ENCODE results near the gene TLX2. TPM values are rescaled to one million over a fixed set of nuclear protein-coding genes. Genes with fewer than 3 reads are reported as not detected.
"Not testable (repeated sequence)": the region's sequence is repeated elsewhere in the genome, so short reads cannot be mapped to it uniquely, and the experiment has no call there.

Gene TLX2
- total RNA-seq, 1 experiment from 2014 or later: 0.68 TPM

DNA sequence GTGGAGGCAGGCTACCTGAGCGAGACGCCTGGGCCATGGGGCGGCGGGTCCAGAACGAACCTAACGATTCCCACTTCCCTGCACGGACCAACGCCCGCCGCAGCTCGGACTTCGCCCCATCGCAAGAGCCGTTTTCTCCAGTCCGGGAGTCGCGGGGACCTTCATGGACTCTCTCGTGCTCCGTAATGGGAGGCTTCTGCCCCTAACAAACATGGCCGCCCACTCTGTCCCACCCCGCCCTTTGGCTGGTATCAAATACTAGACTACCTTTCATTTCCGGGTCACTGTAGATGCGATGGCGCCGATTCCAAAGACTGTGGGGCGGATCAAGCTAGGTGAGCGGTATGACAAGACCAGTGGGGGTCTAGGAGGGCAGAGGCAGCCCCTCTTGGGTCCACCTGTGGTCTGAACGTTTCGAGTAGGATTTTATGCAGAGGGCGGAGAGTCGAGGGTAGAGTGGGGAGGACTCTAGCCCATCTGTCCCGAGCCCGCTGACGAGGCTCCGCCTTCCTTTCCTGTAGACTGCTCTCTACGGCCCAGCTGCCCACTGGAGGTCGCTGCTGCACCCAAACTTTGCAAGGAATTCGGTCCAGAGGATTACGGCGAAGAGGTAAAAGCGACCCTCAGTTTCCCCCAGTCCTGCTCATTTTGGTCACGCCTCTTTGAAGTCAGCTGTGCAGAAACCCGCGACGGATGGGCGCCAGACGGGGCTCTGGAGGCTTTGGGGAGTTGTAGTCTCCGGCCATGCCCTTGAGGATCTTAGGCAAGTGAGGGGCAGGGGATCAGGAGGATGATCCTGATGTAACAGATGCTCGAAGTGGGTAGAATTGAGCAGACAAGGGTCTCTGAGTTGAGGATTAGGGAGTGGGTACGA, 31.2 kb upstream of the TLX2 start, which contains the start of the genes CCDC142 and TTC31:
Gene CCDC142, minus strand, starts transcription at position 198 of the 874 bp plus-strand sequence. Its CDS starts 161 bp downstream, at position 37.
Gene TTC31, plus strand, starts transcription at position 281 of the 874 bp plus-strand sequence. Its CDS starts 15 bp downstream, at position 296.
- peak; percentile 89 to 95 for TF ChIP-seq CTCF (IDR thresholded peaks at IDR 0.05; ENCODE audit: insufficient read depth in 1 of 2, low read depth in 1 of 2, low read length in 1 of 2, severe bottlenecking in 1 of 2, unreplicated experiment in 1 of 2)
- Histone ChIP-seq H3K4me1 (peaks cover 12% of the 10 kb centered on the region), H3K27me3 (replicated peaks; ENCODE audit: control insufficient read depth, insufficient read depth, low read length) (no peaks in the 10 kb centered on the region), H3K4me3 (ENCODE audit: low read depth, low read length) (peak within 1 kb of the TSS; percentile 76), H3K9me3 (no peaks in the 10 kb centered on the region), H3K36me3 (ENCODE audit: control insufficient read depth, insufficient read depth, low read length) (peaks cover 3% of the 10 kb centered on the region; the same call in 1 of the 2 replicates)
- DNase-seq: peak; percentile 95 to 96
- POLR2A ChIA-PET: interaction anchor here (0.8 to 1.3 kb wide), 3 partner anchors 10 to 47 kb away, joined by 3 to 4 read pairs (median 3); partner anchors contain the start of genes AUP1 and HTRA2
- Mint-ChIP-seq H3K4me3 (ENCODE audit: unreplicated experiment) (peak within 1 kb of the TSS; percentile 82), H3K9me3 (ENCODE audit: unreplicated experiment) (no peaks in the 10 kb centered on the region), H3K27me3 (ENCODE audit: insufficient read depth, unreplicated experiment) (no peaks in the 10 kb centered on the region), H3K27ac (ENCODE audit: unreplicated experiment) (peak within 1 kb of the TSS; percentile 90), H3K36me3 (ENCODE audit: insufficient read depth, unreplicated experiment) (peaks cover 64% of the 10 kb centered on the region), H3K4me1 (ENCODE audit: low read depth, unreplicated experiment) (peaks cover 25% of the 10 kb centered on the region)
- BruUV-seq (replicated peaks): TSS peak; percentile 87
- CTCF ChIA-PET: interaction anchor here (0.6 to 2.0 kb wide), 14 partner anchors 10 to 107 kb away, joined by 3 to 8 read pairs (median 6); partner anchors contain the start of genes MRPL53, PCGF1 and WBP1
- intact Hi-C loops (cut with micrococcal nuclease; ENCODE audit: unreplicated experiment): loop anchor here (1.0 to 2.0 kb wide), 9 partner anchors 11 to 104 kb away; partner anchors contain the start of genes AUP1, HTRA2, LBX2 and MRPL53

DNA sequence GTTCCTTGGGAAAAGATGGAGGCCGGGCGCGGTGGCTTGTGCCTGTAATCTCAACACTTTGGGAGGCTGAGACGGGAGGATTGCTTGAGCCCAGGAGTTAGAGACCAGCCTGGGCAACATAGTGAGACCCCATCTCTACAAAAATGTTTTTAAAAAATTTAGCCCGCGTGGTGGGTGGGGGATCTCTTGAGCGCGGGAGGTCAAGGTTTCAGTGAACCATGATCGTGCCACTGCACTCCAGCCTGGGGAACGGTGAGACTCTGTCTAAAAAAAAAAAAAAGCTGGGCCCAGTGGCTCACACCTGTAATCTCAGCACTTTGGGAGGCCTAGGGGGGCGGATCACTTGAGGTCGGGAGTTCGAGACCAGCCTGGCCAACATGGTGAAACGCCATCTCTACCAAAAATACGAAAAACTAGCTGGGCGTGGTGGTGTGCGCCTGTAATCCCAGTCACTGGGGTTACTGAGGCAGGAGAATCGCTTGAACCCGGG, 30.5 kb upstream of the TLX2 start:
- POLR2A ChIA-PET: interaction anchor here (0.9 kb wide), 1 partner anchor 43 kb away, joined by 3 read pairs; no protein-coding TSS in a partner anchor
- peaks cover 25% of the 10 kb centered on the region for H3K4me1 Mint-ChIP-seq (ENCODE audit: low read depth, unreplicated experiment)
- H3K9me3 ChIP-seq; H3K36me3 ChIP-seq (ENCODE audit: control insufficient read depth, insufficient read depth, low read length); DNase-seq; BruUV-seq (replicated peaks); H3K9me3 Mint-ChIP-seq (ENCODE audit: unreplicated experiment); H3K27me3 Mint-ChIP-seq (ENCODE audit: insufficient read depth, unreplicated experiment); H3K27me3 ChIP-seq (replicated peaks; ENCODE audit: control insufficient read depth, insufficient read depth, low read length): not testable (repeated sequence)
- H3K27ac Mint-ChIP-seq (ENCODE audit: unreplicated experiment): peak overlapping the region; percentile 90
- peak overlapping the region; percentile 82 for H3K4me3 Mint-ChIP-seq (ENCODE audit: unreplicated experiment)
- CTCF ChIA-PET: interaction anchor here (1.4 to 1.8 kb wide), 3 partner anchors 18 to 106 kb away, joined by 6 to 8 read pairs (median 8); partner anchors contain the start of gene WBP1
- Histone ChIP-seq H3K4me3 (ENCODE audit: low read depth, low read length) (peak overlapping the region; percentile 76), H3K4me1 (peaks cover 19% of the 10 kb centered on the region)
- H3K36me3 Mint-ChIP-seq (ENCODE audit: insufficient read depth, unreplicated experiment): peaks cover 64% of the 10 kb centered on the region
- intact Hi-C loops (cut with micrococcal nuclease; ENCODE audit: unreplicated experiment): loop anchor here (1.0 to 2.0 kb wide), 9 partner anchors 11 to 104 kb away; partner anchors contain the start of genes AUP1, HTRA2, LBX2 and MRPL53

DNA sequence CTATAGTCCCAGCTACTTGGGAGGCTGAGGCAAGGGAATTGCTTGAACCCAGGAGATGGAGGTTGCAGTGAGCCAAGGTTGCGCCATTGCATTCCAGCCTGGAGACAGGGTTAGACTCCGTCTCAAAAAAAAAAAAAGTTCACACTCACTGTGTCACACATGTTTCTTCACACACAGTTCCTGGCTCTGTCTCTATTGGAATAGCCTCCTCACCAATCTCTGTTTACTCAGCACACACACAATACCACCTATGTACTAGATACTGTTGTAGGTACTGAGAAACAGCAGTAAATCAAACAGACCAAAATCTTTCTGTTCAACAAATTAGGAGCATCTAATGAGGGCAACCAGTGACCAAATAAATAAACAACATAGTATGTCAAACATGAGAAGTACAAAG, 28.1 kb upstream of the TLX2 start:
- H3K4me1 Mint-ChIP-seq (ENCODE audit: low read depth, unreplicated experiment): peaks cover 35% of the 10 kb centered on the region
- H3K27me3 ChIP-seq (replicated peaks; ENCODE audit: control insufficient read depth, insufficient read depth, low read length): no peaks in the 10 kb centered on the region
- H3K4me3 ChIP-seq (ENCODE audit: low read depth, low read length): no peak overlapping the region
- no peaks in the 10 kb centered on the region for H3K27me3 Mint-ChIP-seq (ENCODE audit: insufficient read depth, unreplicated experiment)
- no peak overlapping the region for H3K27ac Mint-ChIP-seq (ENCODE audit: unreplicated experiment)
- H3K9me3 Mint-ChIP-seq (ENCODE audit: unreplicated experiment): no peaks in the 10 kb centered on the region
- peaks cover 2% of the 10 kb centered on the region; the same call in 1 of the 2 replicates for H3K36me3 ChIP-seq (ENCODE audit: control insufficient read depth, insufficient read depth, low read length)
- no peak overlapping the region for H3K4me3 Mint-ChIP-seq (ENCODE audit: unreplicated experiment)
- intact Hi-C loops (cut with micrococcal nuclease; ENCODE audit: unreplicated experiment): no loop called here
- no peak for TF ChIP-seq CTCF (IDR thresholded peaks at IDR 0.05; ENCODE audit: insufficient read depth in 1 of 2, low read depth in 1 of 2, low read length in 1 of 2, severe bottlenecking in 1 of 2, unreplicated experiment in 1 of 2)
- H3K36me3 Mint-ChIP-seq (ENCODE audit: insufficient read depth, unreplicated experiment): peaks cover 53% of the 10 kb centered on the region
- ChIA-PET POLR2A (interaction anchor here (0.7 kb wide), 1 partner anchor 96 kb away, joined by 4 read pairs; no protein-coding TSS in a partner anchor), CTCF (no interaction called here)
- no peak for DNase-seq
- peaks cover 40% of the 10 kb centered on the region for H3K4me1 ChIP-seq
- no peaks in the 10 kb centered on the region for H3K9me3 ChIP-seq
- BruUV-seq (replicated peaks): no TSS peak

Measured in Caco-2 (cell line).